Caco-2 (cell line): Measurements from ENCODE around the gene ZFAND2A. TPM values are rescaled to one million over a fixed set of nuclear protein-coding genes. Genes with fewer than 3 reads are reported as not detected.

ENCODE experiments used
- BruUV-seq: library from RNA; stranded (reverse); fragments of 400-500 nt; replicated peaks from 2 replicates; lab custom pipeline; 2021; lab: Mats Ljungman, UMichigan
- CTCF ChIA-PET: fragments of 300-600 bp; sonication (Branson Sonifier 250); formaldehyde crosslinking; loops from one replicate; lab custom pipeline; 2022; ENCODE audit warnings: antibody characterized with exemption; lab: Charles Lee
- POLR2A ChIA-PET: fragments of 300-600 bp; sonication (Branson Sonifier 250); formaldehyde crosslinking; loops from one replicate; lab custom pipeline; 2022; ENCODE audit warnings: antibody characterized with exemption; lab: Charles Lee
- DNase-seq, 2 experiments: peaks; one replicate each; pipeline versions ENCODE4 v3.0.0 to v3.0.0-alpha.2; 2020 to 2022
- H3K27me3 ChIP-seq: replicated peaks from 2 replicates; pipeline ENCODE4 v1.6.0; 2011; ENCODE audit warnings: low read length; ENCODE audit not compliant: control insufficient read depth, insufficient read depth
- H3K36me3 ChIP-seq: 2 replicates; pipeline ENCODE4 v1.5.1; 2011; ENCODE audit warnings: low read length; ENCODE audit not compliant: control insufficient read depth, insufficient read depth
- H3K4me1 ChIP-seq: fragments of 250-450 bp; sonication (Bioruptor Pico); 2 replicates; pipeline ENCODE4 v1.5.1; 2020; ENCODE audit warnings: mild to moderate bottlenecking
- H3K4me3 ChIP-seq: 2 replicates; pipeline ENCODE4 v1.5.1; 2011; ENCODE audit warnings: low read depth, mild to moderate bottlenecking, control low read depth, low read length
- H3K9me3 ChIP-seq: fragments of 250-450 bp; sonication (Bioruptor Pico); 2 replicates; pipeline ENCODE4 v1.5.1; 2020; ENCODE audit warnings: mild to moderate bottlenecking, moderate library complexity
- H3K27ac Mint-ChIP-seq: one replicate; pipeline ENCODE4 v1.8.0; 2022; ENCODE audit warnings: mixed read lengths; ENCODE audit not compliant: unreplicated experiment
- H3K27me3 Mint-ChIP-seq: one replicate; pipeline ENCODE4 v1.8.0; 2022; ENCODE audit warnings: mixed read lengths; ENCODE audit not compliant: insufficient read depth, unreplicated experiment
- H3K36me3 Mint-ChIP-seq: one replicate; pipeline ENCODE4 v1.8.0; 2022; ENCODE audit warnings: mild to moderate bottlenecking, mixed read lengths; ENCODE audit not compliant: insufficient read depth, unreplicated experiment
- H3K4me1 Mint-ChIP-seq: one replicate; pipeline ENCODE4 v1.8.0; 2022; ENCODE audit warnings: low read depth, mixed read lengths; ENCODE audit not compliant: unreplicated experiment
- H3K4me3 Mint-ChIP-seq: one replicate; pipeline ENCODE4 v1.8.0; 2022; ENCODE audit warnings: mild to moderate bottlenecking, moderate library complexity, mixed read lengths; ENCODE audit not compliant: unreplicated experiment
- H3K9me3 Mint-ChIP-seq: one replicate; pipeline ENCODE4 v1.8.0; 2022; ENCODE audit warnings: mixed read lengths; ENCODE audit not compliant: unreplicated experiment
- CTCF ChIP-seq, 2 experiments: fragments of 200-600 bp in 1 of 2; IDR thresholded peaks; 1 replicate in 1 of 2; 2 replicates in 1 of 2; pipeline versions ENCODE4 v1.5.1 to v1.8.0; 2011 to 2022; ENCODE audit warnings: antibody characterized with exemption in 1 of 2, control low read depth in 1 of 2, inconsistent platforms in 1 of 2, low read depth in 1 of 2, low read length in 1 of 2, mild to moderate bottlenecking in 1 of 2, moderate library complexity in 1 of 2; ENCODE audit not compliant: insufficient read depth in 1 of 2, severe bottlenecking in 1 of 2, unreplicated experiment in 1 of 2
- intact Hi-C: fragments of 100-400 bp; cut with micrococcal nuclease; formaldehyde crosslinking; loops from one replicate; pipeline ENCODE4 v1.10.0; 2022; ENCODE audit not compliant: unreplicated experiment
- total RNA-seq: library from RNA; stranded (reverse); gene quantifications from 2 replicates; pipeline ENCODE4 v1.2.3, GENCODE V29; 2022

ZFAND2A gene
- total RNA-seq, 1 experiment from 2014 or later, result 32.1 TPM

GRCh38 chr7:1112625-1113547 is 47.1 kb downstream of the ZFAND2A start:
- no peak for TF ChIP-seq CTCF (IDR thresholded peaks at IDR 0.05; ENCODE audit: insufficient read depth in 1 of 2, low read depth in 1 of 2, low read length in 1 of 2, severe bottlenecking in 1 of 2, unreplicated experiment in 1 of 2)
- H3K4me1 Mint-ChIP-seq, result no peaks in the 10 kb centered on the region
- BruUV-seq, result no TSS peak
- no peak overlapping the region for H3K4me3 Mint-ChIP-seq
- no peaks in the 10 kb centered on the region for H3K4me1 ChIP-seq
- no peaks in the 10 kb centered on the region for H3K27me3 Mint-ChIP-seq
- intact Hi-C loops, result no loop called here
- no peaks in the 10 kb centered on the region for H3K27me3 ChIP-seq
- H3K36me3 Mint-ChIP-seq, result peaks cover 14% of the 10 kb centered on the region
- CTCF ChIA-PET, result no interaction called here
- no peak overlapping the region for H3K4me3 ChIP-seq
- DNase-seq, result peak in 1 of 2 experiments; percentile 21
- no peak overlapping the region for H3K27ac Mint-ChIP-seq
- H3K9me3 ChIP-seq, result no peaks in the 10 kb centered on the region
- H3K9me3 Mint-ChIP-seq, result no peaks in the 10 kb centered on the region
- H3K36me3 ChIP-seq, result no peaks in the 10 kb centered on the region
- POLR2A ChIA-PET, result no interaction called here

GRCh38 chr7:1112109-1112508 is 47.9 kb downstream of the ZFAND2A start:
- no peaks in the 10 kb centered on the region for H3K4me1 Mint-ChIP-seq
- H3K9me3 ChIP-seq, result no peaks in the 10 kb centered on the region
- no peaks in the 10 kb centered on the region for H3K27me3 ChIP-seq
- H3K27ac Mint-ChIP-seq, result no peak overlapping the region
- TF ChIP-seq CTCF (IDR thresholded peaks at IDR 0.05; ENCODE audit: insufficient read depth in 1 of 2, low read depth in 1 of 2, low read length in 1 of 2, severe bottlenecking in 1 of 2, unreplicated experiment in 1 of 2), result no peak
- no peaks in the 10 kb centered on the region for H3K27me3 Mint-ChIP-seq
- intact Hi-C loops, result no loop called here
- peak in 1 of 2 experiments; percentile 15 for DNase-seq
- no peak overlapping the region for H3K4me3 ChIP-seq
- no peaks in the 10 kb centered on the region for H3K9me3 Mint-ChIP-seq
- H3K36me3 ChIP-seq, result no peaks in the 10 kb centered on the region
- peaks cover 10% of the 10 kb centered on the region for H3K36me3 Mint-ChIP-seq
- BruUV-seq, result no TSS peak
- no peak overlapping the region for H3K4me3 Mint-ChIP-seq
- ChIA-PET POLR2A (no interaction called here), CTCF (no interaction called here)
- no peaks in the 10 kb centered on the region for H3K4me1 ChIP-seq

- H3K4me1 ChIP-seq, result no peaks in the 10 kb centered on the region
- DNase-seq, result no peak
- CTCF ChIA-PET, result no interaction called here
- Mint-ChIP-seq H3K27me3 (no peaks in the 10 kb centered on the region), H3K9me3 (no peaks in the 10 kb centered on the region), H3K36me3 (peaks cover 10% of the 10 kb centered on the region), H3K27ac (no peak overlapping the region), H3K4me1 (no peaks in the 10 kb centered on the region), H3K4me3 (no peak overlapping the region)
- no peak for TF ChIP-seq CTCF (IDR thresholded peaks at IDR 0.05; ENCODE audit: insufficient read depth in 1 of 2, low read depth in 1 of 2, low read length in 1 of 2, severe bottlenecking in 1 of 2, unreplicated experiment in 1 of 2)
- intact Hi-C loops, result no loop called here
- H3K4me3 ChIP-seq, result no peak overlapping the region
- no TSS peak for BruUV-seq
- POLR2A ChIA-PET, result no interaction called here
- no peaks in the 10 kb centered on the region for H3K9me3 ChIP-seq
- no peaks in the 10 kb centered on the region for H3K27me3 ChIP-seq
- H3K36me3 ChIP-seq, result no peaks in the 10 kb centered on the region
These were observed 48.8 kb downstream of the ZFAND2A start for GRCh38 chr7:1111156-1111555.
